GM19324 (cell line): ENCODE measurements around the gene TOX3.

Experiments used
- ATAC-seq: cut with Tn5 transposase; IDR thresholded peaks from one replicate; pipeline ENCODE4 v1.9.1; 2021; ENCODE audit warnings: mild to moderate bottlenecking, moderate library complexity; ENCODE audit not compliant: unreplicated experiment, low FRiP score

Gene TOX3

DNA sequence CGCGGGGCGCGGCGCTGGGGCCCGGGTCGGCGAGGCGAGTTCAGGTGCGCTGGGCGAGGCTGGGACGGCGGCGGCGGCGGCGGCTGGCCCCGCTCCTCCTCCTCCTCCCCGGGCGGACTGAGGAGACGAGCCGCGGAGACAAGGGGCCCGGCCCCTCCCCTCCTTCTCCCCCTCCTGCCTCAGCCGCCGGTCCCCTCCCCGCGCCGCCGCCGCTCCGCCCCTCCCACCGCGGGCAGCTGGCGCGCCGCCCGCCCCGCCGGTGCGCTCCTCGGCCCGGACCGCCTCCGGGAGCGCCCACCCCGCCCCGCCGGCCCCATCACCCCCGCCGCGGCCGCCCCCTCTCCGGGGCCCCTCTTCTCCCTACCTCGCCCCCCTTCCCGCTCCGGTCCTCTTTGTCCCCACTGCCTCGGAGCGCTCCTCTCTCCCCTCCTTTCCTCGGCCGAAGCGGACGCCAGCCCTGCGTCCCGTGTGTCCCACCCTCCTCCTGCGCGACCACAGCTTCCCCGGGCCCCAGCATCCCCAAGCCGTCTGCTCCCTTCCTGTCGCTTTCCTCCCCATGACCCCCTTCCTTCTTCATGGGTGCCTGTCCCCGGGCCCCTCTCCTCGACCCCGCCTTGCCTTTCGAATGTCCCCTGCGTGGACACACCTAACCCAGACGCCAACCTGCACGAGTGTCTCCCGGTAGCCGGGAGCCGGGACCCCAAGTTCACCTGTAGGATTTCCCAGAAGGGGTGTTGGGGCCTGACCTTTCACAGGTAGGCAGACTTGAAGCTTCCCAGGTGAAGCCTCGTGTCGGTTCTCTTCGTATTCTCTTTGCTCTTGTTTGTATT lies at the start of gene TOX3:
TSS of gene TOX3 (minus strand) at position 140 of the 830 bp plus-strand sequence. CDS start 420 bp downstream, outside the sequence.
- ATAC-seq = no peak

GRCh38 chr16:52592778-52593177 lies 45.8 kb upstream of the TOX3 start:
- ATAC-seq = no peak

GRCh38 chr16:52591934-52592592 lies 45.1 kb upstream of the TOX3 start:
- no peak for ATAC-seq

GRCh38 chr16:52591471-52591870 lies 44.5 kb upstream of the TOX3 start:
- no peak for ATAC-seq

DNA sequence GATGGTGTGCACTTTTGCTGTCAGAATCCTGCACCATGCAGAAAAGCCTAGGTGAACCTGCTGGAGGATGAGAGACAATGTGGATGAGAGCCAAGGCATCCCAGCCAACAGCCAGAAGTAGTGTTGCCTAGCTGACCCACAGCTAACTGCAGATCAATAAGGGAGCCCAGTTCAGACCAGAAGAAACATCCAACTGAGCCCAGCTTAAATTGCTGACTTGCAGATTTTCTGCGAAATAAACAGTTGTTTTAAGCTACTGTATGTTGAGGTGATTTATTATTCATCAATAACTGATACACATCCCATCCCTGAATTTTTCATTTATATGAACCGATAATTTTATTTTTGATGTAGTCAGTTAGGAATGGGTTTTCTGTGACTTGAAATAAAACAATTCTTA lies 39.2 kb upstream of the TOX3 start:
- no peak for ATAC-seq

DNA sequence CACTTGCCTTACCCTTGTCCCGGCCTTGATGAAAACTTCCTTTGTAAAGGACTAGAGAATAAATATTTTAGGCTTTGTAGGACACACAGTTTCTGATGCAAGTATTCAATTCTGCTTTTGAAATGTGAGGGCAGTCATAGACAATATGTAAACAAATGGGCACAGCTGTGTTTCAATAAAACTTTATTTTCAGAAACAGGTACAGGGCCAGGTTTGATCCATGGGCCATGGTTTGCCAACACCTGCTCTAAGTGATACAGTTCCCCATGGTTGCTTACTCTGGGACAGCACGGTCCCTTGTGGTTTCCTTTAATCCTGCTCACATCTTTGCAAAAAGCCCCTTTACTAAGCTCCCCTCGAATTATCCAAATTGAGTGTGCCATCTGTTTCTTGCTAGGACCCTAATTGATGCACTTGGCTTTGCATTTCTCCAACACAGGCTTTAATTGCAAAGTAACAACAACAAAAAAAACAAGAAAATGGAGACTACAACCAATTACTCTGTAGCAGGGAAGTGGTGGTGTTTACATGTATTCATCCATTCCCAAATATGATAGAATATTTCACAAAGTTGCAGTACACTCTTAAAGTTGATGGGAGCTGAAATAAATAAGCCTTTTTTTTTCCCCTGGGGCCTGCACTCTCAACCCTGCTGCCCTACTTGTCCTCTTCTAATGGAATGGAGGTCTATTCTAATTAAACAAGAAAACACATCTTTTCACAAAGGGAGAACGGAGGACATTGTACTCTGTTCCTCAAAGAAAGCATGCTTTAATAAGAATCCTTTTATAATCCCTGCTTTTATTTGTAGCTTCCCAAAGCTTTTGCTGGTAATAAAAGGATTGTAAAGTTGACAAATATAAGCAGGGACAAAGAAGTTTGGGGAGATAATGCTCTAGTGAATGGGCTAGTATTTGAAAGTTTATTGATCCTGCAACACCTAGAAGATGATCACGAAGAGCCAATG lies 37.7 kb upstream of the TOX3 start:
- ATAC-seq = no peak

- no peak for ATAC-seq
Measured at GRCh38 chr16:52581530-52581929, 34.6 kb upstream of the TOX3 start.

DNA sequence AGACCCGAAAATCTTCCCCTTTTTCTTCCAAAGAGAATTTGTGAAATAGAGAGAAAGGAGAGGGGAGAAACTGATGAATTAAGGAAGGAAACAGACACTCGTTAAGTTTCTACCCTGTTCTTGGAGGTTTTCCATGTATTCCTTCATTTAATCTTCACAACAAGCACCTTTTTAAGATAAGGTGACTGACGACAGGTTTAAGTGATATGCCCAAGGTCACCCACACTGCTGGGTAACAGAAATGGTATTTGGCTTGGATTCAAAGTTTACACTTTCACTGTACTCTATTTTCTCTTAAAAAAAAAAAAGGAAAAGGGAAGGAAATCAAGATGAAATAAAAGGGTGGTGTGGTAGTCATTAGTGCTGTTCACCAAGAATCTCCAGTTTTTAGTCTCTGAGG lies 33.5 kb upstream of the TOX3 start:
- no peak for ATAC-seq

DNA sequence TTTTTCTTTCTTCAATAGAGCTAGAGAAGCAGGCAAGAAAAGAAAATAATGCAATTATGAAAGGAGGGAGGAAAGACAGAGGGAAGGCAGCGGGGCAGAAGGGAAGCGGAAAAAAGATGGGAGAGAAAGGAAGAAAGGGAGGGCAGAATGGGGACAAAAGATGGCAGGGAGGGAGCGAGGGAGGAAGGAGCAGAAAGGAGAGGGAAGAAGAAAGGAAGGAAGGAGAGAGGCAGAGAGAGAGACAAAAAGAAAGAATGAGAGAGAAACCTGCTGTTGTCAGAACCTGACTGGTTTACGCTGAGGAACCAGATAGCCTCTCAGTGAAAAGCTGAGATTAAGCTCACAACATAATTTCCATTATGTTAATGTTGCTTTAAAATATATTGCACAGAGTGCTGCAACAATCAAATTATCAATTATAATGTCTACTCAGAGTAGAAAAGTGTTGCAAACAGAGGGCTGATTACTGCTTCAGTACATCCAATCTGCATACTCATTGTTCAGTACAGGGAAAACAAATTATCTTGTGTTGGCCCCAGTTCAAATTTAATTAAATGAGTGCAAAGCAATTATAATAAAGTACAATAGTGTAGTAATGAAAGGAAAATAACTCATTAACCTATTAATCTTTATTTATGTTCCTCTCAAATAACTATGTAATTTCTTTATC lies 32.0 kb upstream of the TOX3 start:
- no peak for ATAC-seq

GRCh38 chr16:52578007-52578828 lies 31.3 kb upstream of the TOX3 start:
- ATAC-seq = no peak

- no peak for ATAC-seq
Measured at GRCh38 chr16:52577130-52577706, 30.3 kb upstream of the TOX3 start.

- peak; percentile 89 for ATAC-seq
Measured at GRCh38 chr16:52573365-52574299, 26.7 kb upstream of the TOX3 start.

DNA sequence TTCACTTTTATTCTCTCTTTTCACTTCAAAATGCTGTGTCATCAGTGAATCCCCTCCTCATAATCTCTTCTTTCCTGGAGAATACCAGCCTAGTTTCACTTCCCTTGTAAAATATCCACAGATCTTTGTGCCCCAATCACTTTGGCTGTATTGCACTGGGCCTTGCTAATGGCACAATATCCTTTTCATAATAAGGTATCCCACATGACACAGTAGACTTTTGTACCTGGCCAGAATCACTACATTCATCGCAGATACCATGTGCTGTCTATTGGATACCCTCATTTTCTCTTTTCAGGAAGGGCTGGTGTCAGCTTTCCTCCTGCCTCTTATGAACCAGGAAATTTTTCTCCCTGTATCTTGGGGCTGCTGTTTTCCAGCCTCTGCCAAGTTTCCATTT lies 25.7 kb upstream of the TOX3 start:
- no peak for ATAC-seq

- ATAC-seq = no peak
Measured at GRCh38 chr16:52570495-52571091, 23.6 kb upstream of the TOX3 start.

GRCh38 chr16:52569701-52570100 lies 22.8 kb upstream of the TOX3 start:
- no peak for ATAC-seq

- ATAC-seq = no peak
Measured at GRCh38 chr16:52568983-52569690, 22.2 kb upstream of the TOX3 start.

DNA sequence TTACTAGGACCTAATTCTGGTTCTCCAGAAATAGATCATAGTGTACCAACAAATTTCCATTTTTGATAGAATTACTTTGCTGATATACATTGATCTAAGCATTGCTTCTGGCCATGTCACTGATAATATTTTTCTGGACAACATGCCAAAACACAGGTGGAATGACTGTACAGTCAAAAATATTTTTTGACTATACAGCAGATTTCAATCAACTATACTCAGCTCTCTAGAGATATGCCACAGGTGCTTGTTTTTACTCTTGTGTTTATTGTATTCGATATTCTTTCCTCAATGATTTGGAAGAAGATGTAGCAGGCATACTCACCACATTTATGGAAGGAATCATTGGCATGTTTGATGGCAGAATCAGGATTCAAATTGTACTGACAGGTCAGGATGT lies 21.6 kb upstream of the TOX3 start:
- no peak for ATAC-seq
